Jurkat, Clone E6-1 (cell line): ENCODE measurements around the gene NECAB2.

Experiments
- DNase-seq: peaks from one replicate; pipeline ENCODE4 v3.0.0-alpha.2; 2011; ENCODE audit warnings: low read depth, low spot score
- H3K4me3 ChIP-seq: 2 replicates; pipeline ENCODE4 v1.5.1; 2011; ENCODE audit warnings: mild to moderate bottlenecking, low read length, control low read depth, moderate library complexity

NECAB2 gene

GRCh38 chr16:84004442-84004841 is 36.4 kb downstream of the NECAB2 start:
- H3K4me3 ChIP-seq: no peak overlapping the region
- no peak for DNase-seq

- no peak for DNase-seq
- H3K4me3 ChIP-seq: no peak overlapping the region
Measured at GRCh38 chr16:84005391-84005790, 37.3 kb downstream of the NECAB2 start.

DNA sequence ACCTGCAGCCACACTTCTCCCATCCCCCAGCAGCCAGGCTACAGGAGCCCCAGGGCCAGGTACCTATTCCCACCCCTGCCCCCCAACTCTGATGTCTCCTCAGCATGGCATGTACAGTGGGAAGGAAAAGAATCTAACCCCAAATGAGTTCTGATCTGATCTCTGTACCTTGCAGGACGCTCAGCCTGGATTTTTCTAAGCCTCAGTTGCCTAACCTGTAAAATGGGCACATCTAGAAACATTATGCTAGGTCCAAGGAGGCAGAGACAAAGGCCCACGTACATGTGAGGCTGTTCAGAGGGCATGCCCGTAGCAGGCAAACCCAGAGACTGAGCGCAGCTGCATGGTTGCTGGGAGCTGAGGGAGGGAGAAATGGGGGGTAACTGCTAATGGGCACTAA is 39.5 kb downstream of the NECAB2 start:
- no peak for DNase-seq
- no peak overlapping the region for H3K4me3 ChIP-seq

DNA sequence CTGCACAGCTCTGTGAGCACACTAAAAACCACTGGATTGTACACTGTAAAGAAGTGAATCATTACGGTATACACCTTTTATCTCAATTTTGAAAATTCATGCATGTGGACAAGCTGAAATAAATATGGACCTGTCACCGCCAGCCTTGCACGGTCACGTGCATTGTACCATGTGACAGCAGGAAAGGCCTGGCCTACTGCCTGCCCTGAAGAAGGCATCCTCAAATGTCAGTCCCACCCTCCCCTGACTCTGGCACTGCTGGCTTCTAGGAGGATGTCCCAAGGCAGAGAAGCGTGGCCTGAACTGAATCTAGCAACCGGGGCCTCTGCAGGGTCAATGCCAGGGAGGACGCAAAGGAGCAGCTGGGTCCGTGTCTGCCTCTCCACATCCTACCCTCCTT is 39.9 kb downstream of the NECAB2 start:
- no peak for DNase-seq
- H3K4me3 ChIP-seq: no peak overlapping the region

DNA sequence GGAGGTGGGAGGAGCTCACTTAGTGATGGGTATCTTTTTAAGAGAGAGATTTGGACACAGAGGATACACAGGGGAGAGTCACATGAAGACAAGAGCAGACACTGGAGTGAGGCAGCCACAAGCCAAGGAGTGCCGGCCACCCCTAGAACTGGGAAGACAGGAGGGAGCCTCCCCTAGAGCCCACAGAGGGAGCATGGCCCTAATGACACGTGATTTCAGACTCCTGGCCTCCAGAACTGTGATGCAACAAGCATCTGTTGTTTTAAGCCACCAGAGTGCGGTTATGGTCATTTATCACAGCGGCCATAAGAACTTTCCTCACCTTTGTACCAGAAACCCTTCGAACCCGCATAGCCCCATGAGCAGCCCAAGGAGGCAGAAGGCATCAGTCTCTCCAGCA is 41.2 kb downstream of the NECAB2 start:
- H3K4me3 ChIP-seq: no peak overlapping the region
- no peak for DNase-seq

DNA sequence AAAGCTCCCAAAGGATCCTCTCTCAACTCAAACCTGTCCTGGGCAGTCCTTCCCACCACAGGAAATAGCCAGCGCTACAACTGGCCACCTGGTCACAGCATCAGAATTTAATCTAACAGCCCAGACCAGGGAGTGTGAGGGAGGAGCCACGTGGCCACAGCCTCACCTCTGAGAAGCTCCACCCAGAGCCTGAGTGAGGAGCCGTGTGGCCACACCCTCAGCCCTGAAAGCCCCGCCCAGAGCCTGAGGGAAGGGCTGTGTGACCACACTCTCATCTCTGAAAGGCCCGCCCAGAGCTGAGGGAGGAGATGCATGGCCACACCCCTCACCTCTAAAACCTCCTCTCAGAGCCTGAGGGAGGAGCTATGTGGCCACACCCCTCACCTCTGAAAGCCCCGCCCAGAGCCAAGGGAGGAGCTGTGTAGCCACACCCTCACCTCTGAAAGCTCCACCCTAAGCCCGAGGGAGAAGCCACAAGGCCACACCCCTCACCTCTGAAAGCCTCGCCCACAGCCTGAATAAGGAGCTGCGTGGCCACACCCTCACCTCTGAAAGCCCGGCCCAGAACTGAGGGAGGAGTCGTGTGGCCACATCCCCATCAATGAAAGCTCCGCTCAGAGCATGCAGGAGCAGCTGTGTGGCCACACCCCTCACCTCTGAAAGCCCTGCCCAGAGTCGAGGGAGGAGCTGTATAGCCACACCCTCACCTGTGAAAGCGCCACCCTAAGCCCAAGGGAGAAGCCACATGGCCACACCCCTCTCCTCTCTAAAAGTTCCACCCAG is 45.9 kb downstream of the NECAB2 start:
- peak; percentile 76 for DNase-seq
- no peak overlapping the region for H3K4me3 ChIP-seq

GRCh38 chr16:84014570-84015327 is 46.7 kb downstream of the NECAB2 start:
- no peak overlapping the region for H3K4me3 ChIP-seq
- no peak for DNase-seq

GRCh38 chr16:84015399-84015798 is 47.4 kb downstream of the NECAB2 start:
- no peak for DNase-seq
- H3K4me3 ChIP-seq: no peak overlapping the region

DNA sequence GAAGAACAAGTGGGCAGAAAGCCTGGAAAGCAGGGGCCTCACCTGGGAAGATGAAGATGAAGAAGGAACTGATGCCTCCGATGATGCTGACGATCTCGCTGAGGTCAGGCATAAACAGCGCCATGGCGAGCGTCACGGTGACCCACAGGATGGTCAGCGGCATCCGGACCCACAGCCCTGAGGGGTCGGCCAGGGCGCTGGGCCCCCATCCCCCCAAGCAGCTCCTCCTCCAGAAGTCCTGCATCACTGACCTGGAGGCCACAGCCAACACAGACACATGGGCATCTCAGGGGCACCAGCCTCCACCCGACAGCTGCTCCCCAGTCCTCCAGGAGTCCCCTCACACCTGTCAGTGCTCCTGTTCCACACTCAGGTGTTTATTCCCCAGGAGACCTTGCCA is 48.4 kb downstream of the NECAB2 start:
- no peak for DNase-seq
- no peak overlapping the region for H3K4me3 ChIP-seq

- no peak for DNase-seq
- no peak overlapping the region for H3K4me3 ChIP-seq
Measured at GRCh38 chr16:84018710-84019109, 50.7 kb downstream of the NECAB2 start.

- DNase-seq: no peak
- no peak overlapping the region for H3K4me3 ChIP-seq
Measured at GRCh38 chr16:84020353-84020752, 52.3 kb downstream of the NECAB2 start.

DNA sequence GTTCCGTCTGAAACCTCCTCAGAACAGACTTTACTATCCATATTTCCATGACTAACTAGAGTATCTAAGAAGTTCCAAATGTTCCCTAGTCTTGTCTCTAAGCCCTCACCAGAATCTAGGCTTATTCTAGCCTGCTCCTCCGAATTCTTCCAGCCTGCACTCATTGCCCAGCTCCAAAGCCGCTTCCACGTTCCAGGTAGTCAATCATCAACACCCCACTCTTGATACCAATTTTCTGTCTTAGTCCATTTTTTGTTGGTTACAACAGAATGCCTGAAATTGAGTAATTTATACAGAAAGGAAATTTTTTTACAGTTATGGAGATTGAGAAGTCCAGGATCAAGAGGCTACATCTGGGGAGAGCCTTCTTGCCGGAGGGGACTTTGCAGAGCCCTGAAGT is 53.4 kb downstream of the NECAB2 start:
- H3K4me3 ChIP-seq: no peak overlapping the region
- DNase-seq: no peak

GRCh38 chr16:84022644-84023043 is 54.6 kb downstream of the NECAB2 start:
- no peak for DNase-seq
- H3K4me3 ChIP-seq: no peak overlapping the region

- DNase-seq: no peak
- H3K4me3 ChIP-seq: no peak overlapping the region
Measured at GRCh38 chr16:84024854-84025253, 56.8 kb downstream of the NECAB2 start.

DNA sequence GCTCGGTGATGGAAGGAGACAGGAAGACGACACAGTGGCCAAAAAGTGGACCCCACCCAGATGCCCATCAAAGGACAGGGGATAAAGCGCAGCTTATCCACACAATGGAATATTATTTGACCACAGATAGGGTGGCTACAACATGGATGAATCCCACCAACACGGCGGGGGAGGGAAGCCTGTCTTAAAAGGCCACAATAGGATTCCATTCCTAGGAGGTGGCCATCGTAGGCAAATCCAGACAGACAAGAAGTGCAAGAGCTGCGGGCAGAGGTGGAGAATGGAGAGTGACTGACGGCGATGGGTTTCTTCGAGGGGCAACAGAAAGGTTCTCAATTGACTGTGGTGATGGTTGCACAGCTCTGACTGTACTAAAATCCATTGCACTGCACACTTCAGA is 58.6 kb downstream of the NECAB2 start:
- H3K4me3 ChIP-seq: no peak overlapping the region
- no peak for DNase-seq

DNA sequence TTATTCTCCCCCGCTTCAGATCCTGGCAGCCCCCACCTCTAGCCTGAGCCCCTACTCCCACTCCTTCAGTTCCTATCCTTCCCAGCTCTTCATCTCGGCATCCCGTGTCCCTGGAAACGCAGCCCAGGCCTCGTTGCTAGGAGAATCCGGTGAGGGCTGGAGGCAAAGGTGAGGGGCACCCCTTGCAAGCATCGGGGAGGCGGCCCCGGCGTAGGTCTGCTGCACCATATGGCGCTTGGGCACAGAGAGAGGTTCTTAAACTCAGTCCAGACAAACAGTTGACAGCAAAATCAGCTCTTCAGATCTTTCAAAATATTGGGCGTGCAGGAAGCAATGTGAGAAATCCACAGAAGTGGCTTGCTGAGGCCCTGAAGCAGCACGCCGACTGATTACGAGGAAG is 59.6 kb downstream of the NECAB2 start:
- DNase-seq: no peak
- H3K4me3 ChIP-seq: no peak overlapping the region

GRCh38 chr16:84029297-84030047 is 61.4 kb downstream of the NECAB2 start:
- peak; percentile 32 for DNase-seq

GRCh38 chr16:84031556-84031955 is 63.5 kb downstream of the NECAB2 start:
- DNase-seq: no peak
- H3K4me3 ChIP-seq: no peak overlapping the region

More at GRCh38 chr16:84029297-84030047, 61.4 kb downstream of the NECAB2 start:
- H3K4me3 ChIP-seq: no peak overlapping the region

GRCh38 chr16:84032458-84033178 is 64.6 kb downstream of the NECAB2 start:
- H3K4me3 ChIP-seq: no peak overlapping the region
- no peak for DNase-seq
